CD4-positive, alpha-beta T cell treated with Interleukin-21 for 1 hour (primary cell): ENCODE results near the gene BBS5.
"Not testable (repeated sequence)": the region's sequence is repeated elsewhere in the genome, so short reads cannot be mapped to it uniquely, and the experiment has no call there.

Experiments used
- DNase-seq: peaks from one replicate; pipeline ENCODE4 v3.0.0-alpha.2; 2020

Gene BBS5

DNA sequence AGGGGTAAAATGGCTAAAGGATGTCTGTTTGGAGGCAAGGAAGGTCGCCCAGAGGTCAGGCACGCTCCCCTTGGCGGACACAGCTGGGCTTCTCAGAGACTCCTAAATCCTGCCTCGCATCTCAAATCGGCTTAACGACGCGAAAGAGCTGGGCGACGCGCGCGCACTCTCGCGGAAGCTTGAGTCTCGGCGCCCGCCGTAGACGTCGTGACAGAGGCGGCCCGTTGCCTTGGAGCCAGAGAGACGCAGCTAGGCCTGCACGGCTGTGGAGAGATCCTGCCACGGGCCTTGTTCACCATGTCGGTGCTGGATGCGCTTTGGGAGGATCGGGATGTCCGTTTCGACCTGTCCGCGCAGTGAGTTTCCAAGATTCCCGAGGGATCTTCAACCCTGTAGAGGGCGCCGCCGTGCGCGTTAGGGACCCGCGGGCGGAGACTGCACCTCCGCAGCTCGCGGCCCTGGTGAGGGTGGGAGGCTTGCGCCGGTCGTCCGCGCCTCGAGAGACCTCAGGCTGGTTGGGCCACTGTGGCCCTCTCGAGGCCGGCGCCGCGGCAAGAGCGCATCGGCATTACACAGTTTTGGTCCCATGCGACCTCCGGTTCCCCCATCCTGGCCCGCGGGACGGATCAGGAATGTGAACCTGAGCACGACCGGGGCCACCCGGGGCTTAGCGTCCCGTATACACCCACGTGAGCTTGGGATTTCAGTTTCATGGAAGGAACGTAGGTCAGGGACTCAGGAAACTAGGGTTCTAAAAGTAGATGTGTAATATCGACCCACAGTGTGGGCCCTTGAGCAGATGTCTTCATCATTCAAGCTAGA is at the start of gene BBS5:
TSS of gene BBS5 (plus strand) at position 238 of the 822 bp plus-strand sequence. CDS start at position 298, 60 bp downstream.
- peak; percentile 72 for DNase-seq

DNA sequence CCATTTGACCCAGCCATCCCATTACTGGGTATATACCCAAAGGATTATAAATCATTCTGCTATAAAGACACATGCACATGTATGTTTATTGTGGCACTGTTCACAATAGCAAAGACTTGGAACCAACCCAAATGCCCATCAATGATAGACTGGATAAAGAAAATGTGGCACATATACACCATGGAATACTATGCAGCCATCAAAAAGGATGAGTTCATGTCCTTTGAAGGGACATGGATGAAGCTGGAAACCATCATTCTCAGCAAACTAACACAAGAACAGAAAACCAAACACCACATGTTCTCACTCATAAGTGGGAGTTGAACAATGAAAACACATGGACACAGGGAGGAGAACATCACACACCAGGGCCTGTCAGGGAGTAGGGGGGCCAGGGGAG is 47.5 kb upstream of the BBS5 start:
- DNase-seq = not testable (repeated sequence)

DNA sequence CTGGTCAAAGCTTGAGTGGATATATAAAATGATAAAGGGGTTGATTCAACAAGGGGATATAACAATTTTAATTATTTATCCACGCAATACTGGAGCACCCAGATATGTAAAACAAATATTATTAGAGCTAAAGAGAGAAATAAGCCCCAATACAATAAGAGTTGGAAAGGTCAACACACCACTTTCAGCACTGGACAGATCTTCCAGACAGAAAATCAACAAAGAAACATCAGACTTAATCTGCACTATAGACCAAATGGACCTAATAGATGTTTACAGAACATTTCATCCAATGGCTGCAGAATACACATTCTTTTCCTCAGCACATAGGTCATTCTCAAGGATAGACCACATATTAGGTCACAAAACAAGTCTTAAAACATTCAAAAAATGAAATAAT is 45.1 kb upstream of the BBS5 start:
- DNase-seq = not testable (repeated sequence)

DNA sequence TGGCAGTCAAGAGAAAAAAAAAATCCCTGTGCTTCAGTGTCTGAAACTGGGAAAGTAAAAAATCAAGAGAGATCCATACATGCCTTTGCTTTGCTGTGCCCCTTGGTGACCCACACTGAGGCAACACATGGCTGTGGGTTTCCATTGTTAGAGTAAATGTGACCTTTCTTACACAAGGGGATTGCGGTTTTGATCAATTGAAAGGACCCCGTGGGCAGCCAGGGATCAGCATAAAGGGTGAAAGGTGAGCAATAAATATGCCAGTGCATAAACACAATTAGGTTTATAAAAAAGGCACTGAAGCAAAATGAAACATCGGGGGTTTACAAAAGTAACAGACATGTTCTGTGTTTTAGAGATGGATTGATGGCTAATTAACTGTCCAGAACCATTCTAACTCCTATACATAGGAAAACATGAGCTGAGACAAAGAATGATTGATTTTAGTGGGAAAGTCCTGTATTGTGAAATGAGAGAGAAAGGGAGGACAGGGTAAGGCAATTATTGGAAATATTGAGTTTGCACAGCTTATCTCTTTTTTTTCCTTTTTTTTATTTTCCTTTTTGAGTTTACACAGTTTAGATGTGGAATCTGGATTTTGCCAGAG is 40.7 kb upstream of the BBS5 start:
- DNase-seq = no peak

DNA sequence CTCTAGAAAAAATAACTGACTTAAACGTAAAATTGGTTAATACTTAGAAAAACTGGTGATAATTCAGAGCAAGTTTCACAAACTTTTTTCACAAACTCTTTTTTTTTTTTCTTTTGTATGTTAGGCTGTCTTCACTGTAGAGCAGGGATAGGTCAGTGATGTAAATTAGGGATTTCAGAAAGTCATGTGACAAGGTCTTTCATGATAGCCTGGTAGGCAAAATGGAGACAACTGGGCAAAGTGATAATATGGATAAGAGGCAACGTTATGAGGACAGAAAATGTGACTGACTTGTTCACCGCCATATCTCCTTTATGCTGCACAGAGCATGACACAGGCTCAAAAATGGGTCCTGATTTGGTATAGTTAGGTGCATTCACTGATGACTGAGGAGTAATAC is 39.4 kb upstream of the BBS5 start:
- no peak for DNase-seq

DNA sequence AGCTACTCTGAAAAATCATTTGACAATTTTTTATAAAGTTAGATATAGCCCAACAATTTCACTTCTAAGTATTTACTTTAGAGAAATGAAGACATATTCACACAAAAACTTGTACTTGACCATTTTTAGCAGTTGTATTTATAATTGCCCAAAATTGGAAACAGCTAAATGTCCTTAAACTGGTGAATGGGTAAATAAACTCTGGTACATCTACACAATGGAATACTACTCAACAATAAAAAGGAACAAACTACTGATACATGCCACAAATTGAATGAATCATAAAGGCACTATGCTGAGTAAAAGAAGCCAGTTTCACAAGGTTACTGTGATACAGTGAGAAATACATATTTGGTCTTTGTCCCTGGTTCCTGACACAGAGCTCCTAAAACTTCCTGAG is 32.8 kb upstream of the BBS5 start:
- no peak for DNase-seq

DNA sequence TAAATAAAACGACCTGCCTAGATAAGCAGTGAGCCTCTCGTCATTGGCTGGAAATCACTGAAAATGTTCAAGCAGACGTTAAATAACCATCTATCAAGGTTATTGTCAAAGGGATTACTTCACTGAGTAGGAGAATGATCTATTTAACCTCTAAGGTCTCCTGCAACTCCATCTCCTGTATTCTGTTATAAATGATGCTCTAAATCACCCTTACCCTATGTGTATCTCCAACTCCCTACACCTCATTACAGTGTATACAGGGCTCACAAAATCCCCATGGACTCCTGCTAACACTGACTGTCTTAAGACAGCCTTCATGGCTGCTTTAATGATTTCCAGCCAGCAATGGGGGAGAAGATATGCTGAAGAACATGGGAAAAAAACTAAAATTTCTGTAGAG is 31.0 kb upstream of the BBS5 start:
- DNase-seq = no peak

DNA sequence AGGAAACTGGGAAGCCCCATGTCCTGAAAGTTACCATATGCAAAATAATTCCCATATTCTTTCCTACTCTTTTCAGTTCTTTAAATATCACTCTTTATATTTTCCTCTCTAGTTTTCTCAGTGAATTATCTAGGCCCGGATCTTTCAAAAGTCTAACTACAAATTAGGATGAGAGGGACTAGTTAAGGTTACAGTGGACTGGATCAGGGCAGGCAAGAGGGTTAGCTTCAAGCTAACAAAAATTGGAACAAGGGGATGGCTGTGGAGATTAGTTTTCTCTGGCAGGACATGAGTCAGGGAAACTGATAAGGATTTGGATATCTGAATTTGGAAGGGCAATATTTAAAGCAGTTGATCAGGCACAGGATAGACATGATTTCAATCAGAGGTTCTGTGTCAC is 30.4 kb upstream of the BBS5 start:
- no peak for DNase-seq

DNA sequence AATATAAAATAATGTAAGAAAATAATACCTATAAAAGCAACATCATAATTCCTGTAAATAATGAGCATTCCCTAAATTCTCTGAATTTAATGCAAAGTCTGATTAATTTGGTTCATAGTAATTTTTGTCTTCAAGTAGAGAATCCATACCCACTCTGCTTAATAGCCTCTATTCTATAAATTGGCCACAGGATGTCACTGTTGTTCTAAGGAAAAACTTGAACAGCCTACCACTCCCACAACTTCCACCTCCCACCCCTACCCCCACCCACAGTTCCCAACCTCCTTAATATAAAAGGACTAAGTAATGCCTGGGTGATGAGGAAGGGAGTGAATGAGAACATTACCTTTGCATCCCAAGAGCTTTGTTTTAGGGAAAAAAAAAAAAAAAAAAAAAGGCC is 27.2 kb upstream of the BBS5 start:
- no peak for DNase-seq

DNA sequence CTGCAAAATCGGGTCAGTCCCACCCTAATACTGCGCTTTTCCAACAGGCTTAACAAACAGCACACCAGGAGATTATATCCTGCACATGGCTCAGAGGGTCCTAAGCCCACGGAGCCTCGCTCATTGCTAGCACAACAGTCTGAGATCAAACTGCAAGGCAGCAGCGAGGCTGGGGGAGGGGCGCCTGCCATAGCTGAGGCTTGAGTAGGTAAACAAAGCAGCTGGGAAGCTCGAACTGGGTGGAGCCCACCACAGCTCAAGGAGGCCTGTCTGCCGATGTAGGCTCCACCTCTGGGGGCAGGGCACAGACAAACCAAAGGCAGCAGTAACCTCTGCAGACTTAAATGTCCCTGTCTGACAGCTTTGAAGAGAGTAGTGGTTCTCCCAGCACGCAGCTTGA is 26.2 kb upstream of the BBS5 start:
- not testable (repeated sequence) for DNase-seq

DNA sequence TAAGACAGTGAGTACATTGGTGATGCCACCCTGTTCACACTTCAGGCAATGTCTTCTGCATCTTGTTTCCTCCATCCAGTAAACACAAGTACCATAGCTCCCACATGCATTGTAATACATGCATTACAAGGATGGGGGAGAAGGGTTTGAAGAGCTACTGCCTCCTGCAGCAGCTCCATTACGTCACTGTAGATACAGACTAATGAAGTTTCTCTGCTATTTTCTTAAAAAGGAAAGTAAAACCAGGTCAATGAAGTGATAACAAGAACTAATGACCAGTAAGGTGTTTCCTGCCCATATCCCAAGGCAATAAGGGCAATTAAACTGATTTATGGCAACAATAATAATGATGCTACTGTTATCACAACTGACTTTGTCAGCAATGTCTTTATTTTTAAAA is 18.2 kb upstream of the BBS5 start:
- DNase-seq = no peak

DNA sequence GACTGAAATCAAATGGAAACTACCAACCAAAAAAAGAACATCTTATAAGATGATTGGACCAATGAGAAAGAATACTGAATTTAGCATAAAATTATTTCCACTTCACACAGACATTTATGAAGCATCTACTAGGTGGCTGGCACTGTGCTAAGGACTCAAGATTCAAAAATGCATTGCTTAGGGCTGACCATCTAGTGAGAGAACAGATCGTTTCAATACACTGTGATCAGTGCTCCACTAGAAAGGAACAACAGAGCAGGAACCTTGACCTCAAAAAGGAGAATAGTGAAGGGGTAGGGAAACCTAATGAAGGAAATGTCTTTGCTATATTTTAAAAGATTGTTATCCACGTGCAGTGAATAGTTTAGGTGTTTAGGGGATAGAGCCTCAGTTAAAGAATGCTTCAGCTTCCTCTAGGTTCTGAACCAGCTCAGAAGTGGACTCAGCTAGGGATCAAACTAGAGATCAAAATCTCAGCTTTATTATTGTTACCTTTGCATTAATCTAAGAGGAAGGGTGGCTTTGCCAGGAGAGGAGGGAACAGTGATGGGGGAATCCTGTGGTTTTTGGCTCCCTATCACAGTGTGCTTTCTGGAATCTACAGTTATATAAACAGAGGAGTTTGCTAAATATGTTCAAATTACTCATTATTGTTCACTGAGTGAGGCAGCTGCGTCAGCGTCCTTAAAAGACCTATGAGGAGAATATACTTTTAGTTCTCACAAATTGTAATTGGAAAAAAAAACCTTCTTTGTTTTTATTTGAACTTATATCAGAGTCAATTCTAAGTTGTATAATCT is 16.2 kb upstream of the BBS5 start:
- no peak for DNase-seq

DNA sequence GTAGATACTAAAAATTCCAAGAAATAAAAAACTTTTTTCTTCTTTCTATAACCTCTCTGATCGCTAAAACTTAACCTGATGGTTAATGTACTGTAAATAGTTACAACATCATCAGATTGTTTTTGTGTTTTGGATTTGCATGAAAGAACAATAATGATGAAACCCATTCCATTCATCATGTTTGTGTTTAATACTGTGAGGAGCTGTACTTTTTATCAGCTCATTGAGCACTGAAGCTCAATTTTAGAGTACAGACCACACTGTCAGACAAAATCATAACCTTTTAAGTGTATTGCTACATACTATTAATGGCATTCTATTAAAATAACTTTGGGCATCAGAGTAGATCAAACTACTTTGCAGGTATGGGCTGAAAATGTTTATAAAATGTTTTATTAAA is 14.8 kb upstream of the BBS5 start:
- no peak for DNase-seq

DNA sequence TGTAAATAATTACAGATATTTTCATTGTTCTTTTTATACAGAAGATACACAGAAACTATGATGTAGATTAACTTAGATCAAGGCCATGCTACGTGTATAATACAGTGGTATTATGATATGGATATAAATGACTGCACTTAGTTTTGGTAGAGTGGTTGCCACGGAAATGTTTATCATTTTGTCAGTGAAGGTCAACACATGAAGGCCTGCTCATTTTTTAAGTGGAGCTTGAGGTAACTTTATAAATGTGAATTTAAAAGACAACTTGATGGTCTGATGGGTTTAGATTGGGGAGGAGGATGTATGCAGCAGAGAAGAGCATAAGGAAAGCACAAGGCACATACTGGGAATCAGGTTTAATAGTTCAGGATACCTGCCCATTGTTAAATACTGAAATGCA is 14.4 kb upstream of the BBS5 start:
- DNase-seq = no peak

DNA sequence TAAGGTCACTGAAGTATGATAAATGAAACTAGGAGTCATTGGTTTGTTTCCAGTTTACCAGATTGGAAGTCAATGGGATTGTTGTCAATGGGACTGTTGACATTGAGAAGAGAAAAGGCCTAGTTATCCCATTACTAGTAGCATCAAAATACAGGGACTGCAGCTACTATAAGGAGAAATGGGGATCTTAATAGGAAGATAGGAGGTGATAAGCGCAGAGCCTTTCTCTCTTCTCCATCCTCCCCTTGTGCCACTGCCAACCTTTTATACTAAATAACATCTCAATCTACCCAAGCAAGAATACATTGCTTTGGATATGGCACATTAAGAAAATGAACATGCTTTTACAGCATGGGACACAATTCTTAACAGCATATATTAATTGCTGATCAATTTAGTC is 10.5 kb upstream of the BBS5 start:
- no peak for DNase-seq

DNA sequence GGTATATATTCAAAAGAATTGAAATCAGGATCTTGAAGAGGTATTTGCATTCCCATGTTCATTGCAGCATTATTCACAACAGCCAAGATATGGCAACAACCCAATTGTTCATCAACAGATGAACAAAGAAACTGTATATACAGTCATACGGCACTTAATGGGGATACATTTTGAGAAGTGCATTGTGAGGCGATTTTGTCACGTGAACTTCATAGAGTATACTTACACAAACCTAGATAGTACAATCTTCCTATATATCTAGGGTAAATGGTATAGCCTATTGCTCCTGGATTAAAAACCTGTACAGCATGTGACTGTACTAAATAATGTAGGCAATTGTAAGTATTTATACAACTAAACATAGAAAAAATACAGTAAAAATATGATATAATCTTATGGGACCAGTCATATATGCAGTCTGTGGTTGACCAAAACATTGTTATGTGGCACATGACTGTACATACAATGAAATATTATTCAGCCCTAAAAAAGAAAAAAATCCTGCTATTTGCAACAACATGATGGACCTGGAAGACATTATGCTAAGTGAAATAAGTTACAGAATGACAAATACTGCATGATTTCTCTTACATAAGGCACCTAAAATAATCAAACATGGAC is 9.2 kb upstream of the BBS5 start:
- DNase-seq = no peak

DNA sequence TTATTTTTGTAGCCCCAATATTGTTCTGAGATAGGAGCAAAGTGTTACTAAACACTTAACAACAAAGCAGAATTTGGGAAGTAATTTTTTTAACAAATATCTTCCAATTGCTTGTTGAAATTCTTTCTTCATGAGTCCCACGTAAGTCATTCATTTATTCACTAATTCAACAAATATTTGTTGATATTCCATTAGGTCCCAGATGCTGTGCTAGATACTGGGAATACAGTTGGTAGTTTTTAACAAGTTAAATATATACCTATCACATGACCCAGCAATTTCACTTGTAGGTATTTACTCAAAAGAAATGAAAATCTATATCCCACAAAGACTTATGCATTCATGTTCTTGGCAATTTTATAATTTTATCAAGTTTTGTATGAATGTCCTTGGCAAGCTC is 7.0 kb upstream of the BBS5 start:
- no peak for DNase-seq

DNA sequence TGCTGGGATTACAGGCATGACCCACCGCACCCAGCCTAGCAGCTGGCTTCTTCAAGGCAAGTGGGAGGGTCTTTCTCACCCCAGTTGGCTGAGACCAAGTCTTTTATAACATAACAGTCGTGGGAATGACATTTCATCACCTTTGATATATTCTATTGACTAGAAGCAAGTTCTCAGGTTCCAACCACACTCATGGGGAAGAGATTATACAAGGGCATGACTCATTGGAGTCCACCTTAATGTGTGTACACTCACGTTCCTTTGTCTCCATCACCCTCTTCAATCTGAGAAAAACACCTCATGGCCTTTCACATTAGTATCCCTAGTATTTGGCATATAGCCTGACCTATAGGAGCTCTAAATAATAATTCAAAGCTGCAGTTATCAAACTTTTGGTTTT is 2.8 kb upstream of the BBS5 start:
- no peak for DNase-seq

DNA sequence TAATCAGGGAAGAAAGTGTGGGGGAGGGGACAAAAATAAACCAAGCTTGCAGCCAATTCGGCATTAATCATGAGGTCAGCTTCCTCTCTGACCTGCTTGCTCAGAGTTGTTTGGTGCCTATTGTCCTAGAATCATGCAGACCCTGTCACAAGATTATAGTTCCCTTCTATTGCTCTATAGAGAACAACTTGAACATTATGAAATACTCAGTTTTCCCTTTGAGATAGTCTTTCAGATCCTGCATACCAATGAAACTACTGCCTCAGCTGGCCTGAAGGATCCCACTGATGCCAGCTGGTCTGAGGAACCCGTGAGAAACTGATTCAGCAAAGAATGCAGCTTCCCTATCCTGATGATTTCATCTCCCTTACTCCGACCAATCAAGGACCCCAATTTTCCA is 955 bp upstream of the BBS5 start:
- DNase-seq = no peak

DNA sequence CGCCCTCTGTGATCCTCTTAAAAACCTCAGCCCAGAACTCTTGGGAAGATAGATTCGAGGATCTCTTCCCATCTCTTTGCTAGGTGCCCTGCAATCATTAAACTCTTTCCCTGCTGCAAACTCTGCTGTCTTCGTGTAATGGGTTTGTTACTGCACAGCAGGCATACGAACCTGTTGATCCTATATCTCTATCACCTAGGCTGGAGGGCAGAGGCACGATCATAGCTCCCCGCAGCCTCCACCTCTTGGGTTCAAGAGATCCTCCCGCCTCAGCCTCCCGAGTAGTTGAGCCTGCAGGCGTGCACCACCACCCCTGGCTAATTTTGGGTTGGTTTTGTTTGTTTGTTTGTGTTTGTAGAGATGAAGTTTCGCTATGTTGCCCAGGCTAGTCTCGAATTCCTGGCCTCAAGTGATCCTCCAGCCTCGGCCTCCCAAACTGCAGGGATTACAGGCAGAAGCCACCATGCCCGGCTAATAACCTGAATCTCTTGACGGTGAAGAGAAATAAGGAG is 493 bp upstream of the BBS5 start:
- DNase-seq = no peak

DNA sequence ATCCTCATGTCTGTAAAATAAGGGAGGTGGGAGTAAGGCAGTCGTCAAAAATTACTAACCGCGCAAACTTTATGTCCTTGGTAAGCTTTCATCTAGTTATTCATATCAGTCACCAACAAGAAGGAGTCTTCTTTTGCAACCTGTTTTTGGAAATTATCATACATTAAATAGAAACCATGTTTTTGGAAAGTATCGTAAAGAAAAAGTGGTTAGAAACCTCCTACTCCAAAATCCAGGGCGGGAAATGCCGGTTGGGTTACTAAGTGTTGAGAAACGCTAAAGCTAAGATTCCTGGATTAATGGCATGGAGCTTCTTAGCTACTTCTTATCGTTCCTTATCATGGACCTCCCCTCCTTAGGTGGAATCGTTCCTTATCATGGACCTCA is 778 bp downstream of the BBS5 start:
- no peak for DNase-seq

DNA sequence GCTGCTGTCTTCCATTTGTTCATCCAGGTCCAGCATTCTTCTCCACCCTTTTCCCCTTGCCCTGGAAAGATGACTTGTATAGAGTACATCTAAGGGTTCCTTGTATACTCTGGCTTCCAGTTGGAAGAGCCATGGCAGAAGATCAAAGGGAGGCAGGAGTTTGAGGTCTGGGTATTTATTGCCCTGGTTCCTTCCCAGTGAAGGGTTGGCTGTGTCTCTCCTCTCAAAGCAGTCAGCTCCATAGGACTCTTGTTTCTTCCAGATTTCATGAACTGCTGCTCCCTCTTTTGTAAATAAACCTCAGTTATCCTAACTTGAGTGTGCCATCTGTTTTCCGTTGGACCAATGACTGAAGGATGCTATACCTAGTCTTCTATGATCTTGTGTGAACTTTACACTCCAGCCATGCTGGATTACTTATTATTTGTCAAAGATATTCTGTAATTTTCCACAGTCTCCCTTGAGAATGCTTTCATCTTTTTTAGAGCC is 6.4 kb downstream of the BBS5 start:
- DNase-seq = no peak

DNA sequence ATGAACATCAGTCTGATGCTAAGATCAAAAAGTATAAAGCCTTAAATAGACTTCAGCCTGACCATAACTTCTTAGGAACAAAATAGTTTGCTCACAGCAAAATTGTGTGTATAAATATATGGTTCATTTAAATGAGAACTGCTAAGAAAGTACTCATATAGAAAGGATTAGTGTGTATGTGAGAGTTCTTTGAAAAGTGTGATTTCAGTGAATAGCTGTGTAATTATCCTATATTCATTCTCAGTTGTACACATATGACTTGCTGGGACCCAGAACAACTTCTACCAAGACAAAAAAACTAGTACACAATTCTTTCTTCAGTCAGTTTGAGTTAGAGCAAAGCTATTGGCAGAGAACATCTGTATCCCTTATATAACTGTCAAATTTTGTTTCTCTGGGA is 7.2 kb downstream of the BBS5 start:
- no peak for DNase-seq
